ENCODE data around the gene EPS15.

DNA sequence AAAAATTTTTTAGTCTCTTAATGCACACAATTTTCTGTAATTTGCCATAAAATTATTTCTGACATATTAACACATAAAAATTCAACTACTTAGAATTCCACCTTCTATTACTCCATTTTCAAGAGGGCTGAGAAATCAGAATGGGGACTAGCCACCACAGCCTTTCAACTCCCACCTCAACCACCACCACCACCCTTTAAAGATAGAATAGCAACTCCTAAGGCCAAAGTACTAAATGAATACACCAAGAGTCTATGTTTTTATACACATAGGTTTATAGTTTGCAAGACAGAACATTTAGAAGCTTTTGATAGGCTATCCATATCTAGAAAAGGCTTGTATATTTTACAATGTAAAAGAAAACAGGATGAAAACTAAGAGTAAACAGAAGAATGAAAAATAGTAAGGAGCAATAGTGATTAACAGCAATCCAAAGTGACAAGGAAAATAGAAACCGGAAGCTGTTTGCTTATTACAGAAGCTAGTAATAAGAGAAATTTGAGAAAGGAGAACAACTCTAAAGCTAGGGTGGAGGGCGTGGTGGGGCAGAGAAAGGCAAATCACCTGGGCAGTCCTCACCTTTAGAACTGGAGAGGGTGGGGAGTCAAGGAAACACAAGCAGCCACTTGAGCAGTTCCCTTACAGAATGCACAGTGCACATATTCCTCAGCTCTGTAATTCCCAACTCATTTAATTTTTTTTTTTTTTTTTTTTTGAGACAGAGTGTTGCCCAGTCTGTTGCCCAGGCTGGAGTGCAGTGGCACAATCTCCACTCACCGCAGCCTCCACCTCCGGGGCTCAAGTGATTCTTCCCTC lies 27.7 kb downstream of the EPS15 start:
- TF ChIP-seq, protein P1, sequence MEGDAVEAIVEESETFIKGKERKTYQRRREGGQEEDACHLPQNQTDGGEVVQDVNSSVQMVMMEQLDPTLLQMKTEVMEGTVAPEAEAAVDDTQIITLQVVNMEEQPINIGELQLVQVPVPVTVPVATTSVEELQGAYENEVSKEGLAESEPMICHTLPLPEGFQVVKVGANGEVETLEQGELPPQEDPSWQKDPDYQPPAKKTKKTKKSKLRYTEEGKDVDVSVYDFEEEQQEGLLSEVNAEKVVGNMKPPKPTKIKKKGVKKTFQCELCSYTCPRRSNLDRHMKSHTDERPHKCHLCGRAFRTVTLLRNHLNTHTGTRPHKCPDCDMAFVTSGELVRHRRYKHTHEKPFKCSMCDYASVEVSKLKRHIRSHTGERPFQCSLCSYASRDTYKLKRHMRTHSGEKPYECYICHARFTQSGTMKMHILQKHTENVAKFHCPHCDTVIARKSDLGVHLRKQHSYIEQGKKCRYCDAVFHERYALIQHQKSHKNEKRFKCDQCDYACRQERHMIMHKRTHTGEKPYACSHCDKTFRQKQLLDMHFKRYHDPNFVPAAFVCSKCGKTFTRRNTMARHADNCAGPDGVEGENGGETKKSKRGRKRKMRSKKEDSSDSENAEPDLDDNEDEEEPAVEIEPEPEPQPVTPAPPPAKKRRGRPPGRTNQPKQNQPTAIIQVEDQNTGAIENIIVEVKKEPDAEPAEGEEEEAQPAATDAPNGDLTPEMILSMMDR (IDR thresholded peaks at IDR 0.05): no peak
- no peak for TF ChIP-seq POLR2A (IDR thresholded peaks at IDR 0.05)

All from adrenal gland (tissue), 5 donors.